ENCODE data around the gene GEMIN2. TPM values are rescaled to one million over a fixed set of nuclear protein-coding genes. Genes with fewer than 3 reads are reported as not detected.
"Not testable (repeated sequence)": the region's sequence is repeated elsewhere in the genome, so short reads cannot be mapped to it uniquely, and the experiment has no call there.

The GEMIN2 gene
- total RNA-seq, 2 experiments from 2014 or later: 14.6 to 16.1 TPM

DNA sequence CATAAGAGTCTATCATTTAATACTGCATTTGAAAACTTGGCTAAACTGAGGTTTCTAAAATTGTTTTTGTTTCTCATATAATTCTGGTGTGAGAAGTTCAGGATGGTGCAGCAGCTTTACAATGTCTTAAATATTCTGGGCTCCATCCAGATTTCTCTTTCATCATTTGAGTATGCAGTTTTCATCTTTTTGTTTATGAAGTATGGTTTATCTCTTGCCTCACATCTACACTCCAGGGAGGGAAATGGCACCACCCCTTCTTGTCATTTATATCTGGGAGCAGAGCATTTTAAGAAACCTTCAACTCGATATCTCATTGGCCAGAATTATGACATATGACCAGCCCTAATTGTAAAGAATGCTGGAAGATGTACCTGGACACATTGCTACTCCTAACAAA, 24.3 kb downstream of the GEMIN2 start:
- no peak for DNase-seq
- CTCF ChIA-PET: no interaction called here
- Mint-ChIP-seq H3K4me3 (no peak overlapping the region), H3K27ac (peak overlapping the region; percentile 42), H3K27me3 (no peaks in the 10 kb centered on the region), H3K36me3 (ENCODE audit: low read depth) (peaks cover 78% of the 10 kb centered on the region), H3K4me1 (ENCODE audit: low read depth) (no peaks in the 10 kb centered on the region), H3K9me3 (peaks cover 2% of the 10 kb centered on the region)
- Histone ChIP-seq H3K4me1 (ENCODE audit: insufficient read depth, low read length) (no peaks in the 10 kb centered on the region), H3K9me3 (ENCODE audit: control insufficient read depth in 1 of 2, insufficient read depth in 1 of 2, low read length in 2 of 2) (peaks cover 0 to 9% of the 10 kb centered on the region in 2 experiments), H3K27ac (ENCODE audit: low read depth in 1 of 2, low read length in 2 of 2) (no peak overlapping the region), H3K36me3 (ENCODE audit: insufficient read depth, low read length) (peaks cover 36% of the 10 kb centered on the region), H3K27me3 (ENCODE audit: control insufficient read depth in 1 of 2, insufficient read depth in 2 of 2, low read length in 2 of 2) (no peaks in the 10 kb centered on the region), H3K4me3 (ENCODE audit: low read length) (no peak overlapping the region)
- TF ChIP-seq, protein P1, sequence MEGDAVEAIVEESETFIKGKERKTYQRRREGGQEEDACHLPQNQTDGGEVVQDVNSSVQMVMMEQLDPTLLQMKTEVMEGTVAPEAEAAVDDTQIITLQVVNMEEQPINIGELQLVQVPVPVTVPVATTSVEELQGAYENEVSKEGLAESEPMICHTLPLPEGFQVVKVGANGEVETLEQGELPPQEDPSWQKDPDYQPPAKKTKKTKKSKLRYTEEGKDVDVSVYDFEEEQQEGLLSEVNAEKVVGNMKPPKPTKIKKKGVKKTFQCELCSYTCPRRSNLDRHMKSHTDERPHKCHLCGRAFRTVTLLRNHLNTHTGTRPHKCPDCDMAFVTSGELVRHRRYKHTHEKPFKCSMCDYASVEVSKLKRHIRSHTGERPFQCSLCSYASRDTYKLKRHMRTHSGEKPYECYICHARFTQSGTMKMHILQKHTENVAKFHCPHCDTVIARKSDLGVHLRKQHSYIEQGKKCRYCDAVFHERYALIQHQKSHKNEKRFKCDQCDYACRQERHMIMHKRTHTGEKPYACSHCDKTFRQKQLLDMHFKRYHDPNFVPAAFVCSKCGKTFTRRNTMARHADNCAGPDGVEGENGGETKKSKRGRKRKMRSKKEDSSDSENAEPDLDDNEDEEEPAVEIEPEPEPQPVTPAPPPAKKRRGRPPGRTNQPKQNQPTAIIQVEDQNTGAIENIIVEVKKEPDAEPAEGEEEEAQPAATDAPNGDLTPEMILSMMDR (IDR thresholded peaks at IDR 0.05): no peak
- ATAC-seq (ENCODE audit: poor library complexity): no peak
- intact Hi-C loops (cut with DNase I, micrococcal nuclease): no loop called here
- POLR2A ChIA-PET: no interaction called here

- intact Hi-C loops (cut with DNase I, micrococcal nuclease): no loop called here
- Histone ChIP-seq H3K27ac (ENCODE audit: low read depth in 1 of 2, low read length in 2 of 2) (peak overlapping the region in 1 of 2 donors; percentile 7), H3K9me3 (ENCODE audit: control insufficient read depth in 1 of 2, insufficient read depth in 1 of 2, low read length in 2 of 2) (peaks cover 0 to 9% of the 10 kb centered on the region in 2 experiments), H3K36me3 (ENCODE audit: insufficient read depth, low read length) (peaks cover 25% of the 10 kb centered on the region), H3K27me3 (ENCODE audit: control insufficient read depth in 1 of 2, insufficient read depth in 2 of 2, low read length in 2 of 2) (no peaks in the 10 kb centered on the region), H3K4me1 (ENCODE audit: insufficient read depth, low read length) (no peaks in the 10 kb centered on the region), H3K4me3 (ENCODE audit: low read length) (no peak overlapping the region)
- no peaks in the 10 kb centered on the region for H3K27me3 Mint-ChIP-seq
- POLR2A ChIA-PET: no interaction called here
- H3K36me3 Mint-ChIP-seq (ENCODE audit: low read depth): peaks cover 61% of the 10 kb centered on the region
- H3K4me1 Mint-ChIP-seq (ENCODE audit: low read depth): no peaks in the 10 kb centered on the region
- H3K27ac Mint-ChIP-seq: peak overlapping the region; percentile 7
- TF ChIP-seq, protein P1 (IDR thresholded peaks at IDR 0.05): no peak
- CTCF ChIA-PET: no interaction called here
- ATAC-seq (ENCODE audit: poor library complexity) (no peak), DNase-seq (no peak)
- H3K9me3 Mint-ChIP-seq: peaks cover 2% of the 10 kb centered on the region
- no peak overlapping the region for H3K4me3 Mint-ChIP-seq
Observed at GRCh38 chr14:39140170-39140569, 26.0 kb downstream of the GEMIN2 start.

GRCh38 chr14:39141623-39142022, 27.5 kb downstream of the GEMIN2 start:
- H3K4me3 ChIP-seq (ENCODE audit: low read length); H3K4me1 Mint-ChIP-seq (ENCODE audit: low read depth); CTCF ChIA-PET; POLR2A ChIA-PET; H3K4me1 ChIP-seq (ENCODE audit: insufficient read depth, low read length); H3K4me3 Mint-ChIP-seq; DNase-seq; H3K9me3 ChIP-seq (ENCODE audit: control insufficient read depth in 1 of 2, insufficient read depth in 1 of 2, low read length in 2 of 2); H3K27me3 Mint-ChIP-seq; ATAC-seq (ENCODE audit: poor library complexity); intact Hi-C loops (cut with DNase I, micrococcal nuclease); H3K27me3 ChIP-seq (ENCODE audit: control insufficient read depth in 1 of 2, insufficient read depth in 2 of 2, low read length in 2 of 2); H3K9me3 Mint-ChIP-seq; H3K27ac Mint-ChIP-seq; H3K27ac ChIP-seq (ENCODE audit: low read depth in 1 of 2, low read length in 2 of 2): not testable (repeated sequence)
- peaks cover 19% of the 10 kb centered on the region for H3K36me3 ChIP-seq (ENCODE audit: insufficient read depth, low read length)
- H3K36me3 Mint-ChIP-seq (ENCODE audit: low read depth): peaks cover 57% of the 10 kb centered on the region

GRCh38 chr14:39143226-39143625, 29.1 kb downstream of the GEMIN2 start:
- peaks cover 61% of the 10 kb centered on the region for H3K36me3 Mint-ChIP-seq (ENCODE audit: low read depth)
- H3K27ac Mint-ChIP-seq, POLR2A ChIA-PET: not testable (repeated sequence)

More at GRCh38 chr14:39143226-39143625, 29.1 kb downstream of the GEMIN2 start:
- peaks cover 14% of the 10 kb centered on the region for H3K36me3 ChIP-seq (ENCODE audit: insufficient read depth, low read length)
- intact Hi-C loops (cut with DNase I, micrococcal nuclease); H3K4me3 ChIP-seq (ENCODE audit: low read length); H3K4me3 Mint-ChIP-seq; H3K9me3 ChIP-seq (ENCODE audit: control insufficient read depth in 1 of 2, insufficient read depth in 1 of 2, low read length in 2 of 2); H3K27me3 ChIP-seq (ENCODE audit: control insufficient read depth in 1 of 2, insufficient read depth in 2 of 2, low read length in 2 of 2); H3K27ac ChIP-seq (ENCODE audit: low read depth in 1 of 2, low read length in 2 of 2); ATAC-seq (ENCODE audit: poor library complexity); H3K4me1 Mint-ChIP-seq (ENCODE audit: low read depth); CTCF ChIA-PET; H3K9me3 Mint-ChIP-seq; H3K4me1 ChIP-seq (ENCODE audit: insufficient read depth, low read length); H3K27me3 Mint-ChIP-seq; DNase-seq: not testable (repeated sequence)

Data from CD4-positive, alpha-beta T cell (primary cell).